ENCODE measurements around the gene KIAA0513.

Gene KIAA0513

GRCh38 chr16:85077039-85077438 lies 49.4 kb downstream of the KIAA0513 start:
- Mint-ChIP-seq H3K4me3 (no peak overlapping the region), H3K4me1 (ENCODE audit: low read depth) (no peaks in the 10 kb centered on the region), H3K36me3 (ENCODE audit: low read depth) (peaks cover 4% of the 10 kb centered on the region), H3K27ac (no peak overlapping the region), H3K9me3 (no peaks in the 10 kb centered on the region), H3K27me3 (no peaks in the 10 kb centered on the region)

GRCh38 chr16:85077576-85078125 lies 50.1 kb downstream of the KIAA0513 start:
- H3K4me1 Mint-ChIP-seq (ENCODE audit: low read depth) = peaks cover 4% of the 10 kb centered on the region
- no peak overlapping the region for H3K4me3 Mint-ChIP-seq
- no peak overlapping the region for H3K27ac Mint-ChIP-seq
- H3K27me3 Mint-ChIP-seq = no peaks in the 10 kb centered on the region
- H3K9me3 Mint-ChIP-seq = no peaks in the 10 kb centered on the region
- H3K36me3 Mint-ChIP-seq (ENCODE audit: low read depth) = peaks cover 4% of the 10 kb centered on the region

GRCh38 chr16:85078226-85078625 lies 50.6 kb downstream of the KIAA0513 start:
- Mint-ChIP-seq H3K9me3 (no peaks in the 10 kb centered on the region), H3K36me3 (ENCODE audit: low read depth) (no peaks in the 10 kb centered on the region), H3K4me1 (ENCODE audit: low read depth) (peaks cover 8% of the 10 kb centered on the region), H3K27me3 (no peaks in the 10 kb centered on the region), H3K4me3 (no peak overlapping the region), H3K27ac (no peak overlapping the region)

GRCh38 chr16:85078952-85079351 lies 51.4 kb downstream of the KIAA0513 start:
- Mint-ChIP-seq H3K27me3 (no peaks in the 10 kb centered on the region), H3K27ac (no peak overlapping the region), H3K9me3 (no peaks in the 10 kb centered on the region), H3K36me3 (ENCODE audit: low read depth) (no peaks in the 10 kb centered on the region), H3K4me1 (ENCODE audit: low read depth) (peaks cover 13% of the 10 kb centered on the region), H3K4me3 (no peak overlapping the region)

- Mint-ChIP-seq H3K9me3 (no peaks in the 10 kb centered on the region), H3K4me3 (no peak overlapping the region), H3K36me3 (ENCODE audit: low read depth) (no peaks in the 10 kb centered on the region), H3K27me3 (no peaks in the 10 kb centered on the region), H3K27ac (no peak overlapping the region), H3K4me1 (ENCODE audit: low read depth) (peaks cover 13% of the 10 kb centered on the region)
Measured at GRCh38 chr16:85079785-85080570, 52.4 kb downstream of the KIAA0513 start.

GRCh38 chr16:85081038-85081437 lies 53.4 kb downstream of the KIAA0513 start:
- no peaks in the 10 kb centered on the region for H3K36me3 Mint-ChIP-seq (ENCODE audit: low read depth)
- H3K4me3 Mint-ChIP-seq = no peak overlapping the region
- H3K4me1 Mint-ChIP-seq (ENCODE audit: low read depth) = peaks cover 13% of the 10 kb centered on the region
- H3K9me3 Mint-ChIP-seq = no peaks in the 10 kb centered on the region
- H3K27me3 Mint-ChIP-seq = no peaks in the 10 kb centered on the region
- H3K27ac Mint-ChIP-seq = no peak overlapping the region

GRCh38 chr16:85081765-85082164 lies 54.2 kb downstream of the KIAA0513 start:
- no peaks in the 10 kb centered on the region for H3K36me3 Mint-ChIP-seq (ENCODE audit: low read depth)
- no peaks in the 10 kb centered on the region for H3K9me3 Mint-ChIP-seq
- no peaks in the 10 kb centered on the region for H3K27me3 Mint-ChIP-seq
- peaks cover 16% of the 10 kb centered on the region for H3K4me1 Mint-ChIP-seq (ENCODE audit: low read depth)
- H3K4me3 Mint-ChIP-seq = no peak overlapping the region
- no peak overlapping the region for H3K27ac Mint-ChIP-seq

GRCh38 chr16:85082173-85083050 lies 54.8 kb downstream of the KIAA0513 start:
- H3K36me3 Mint-ChIP-seq (ENCODE audit: low read depth) = no peaks in the 10 kb centered on the region
- peaks cover 18% of the 10 kb centered on the region for H3K4me1 Mint-ChIP-seq (ENCODE audit: low read depth)
- no peak overlapping the region for H3K4me3 Mint-ChIP-seq
- no peaks in the 10 kb centered on the region for H3K9me3 Mint-ChIP-seq
- H3K27me3 Mint-ChIP-seq = no peaks in the 10 kb centered on the region
- H3K27ac Mint-ChIP-seq = no peak overlapping the region

- no peak overlapping the region for H3K4me3 Mint-ChIP-seq
- H3K9me3 Mint-ChIP-seq = no peaks in the 10 kb centered on the region
- H3K27ac Mint-ChIP-seq = no peak overlapping the region
- H3K36me3 Mint-ChIP-seq (ENCODE audit: low read depth) = no peaks in the 10 kb centered on the region
- H3K27me3 Mint-ChIP-seq = no peaks in the 10 kb centered on the region
- peaks cover 18% of the 10 kb centered on the region for H3K4me1 Mint-ChIP-seq (ENCODE audit: low read depth)
Measured at GRCh38 chr16:85083051-85083639, 55.5 kb downstream of the KIAA0513 start.

GRCh38 chr16:85084841-85085510 lies 57.4 kb downstream of the KIAA0513 start:
- Mint-ChIP-seq H3K27ac (no peak overlapping the region), H3K4me3 (no peak overlapping the region), H3K9me3 (no peaks in the 10 kb centered on the region), H3K4me1 (ENCODE audit: low read depth) (peaks cover 18% of the 10 kb centered on the region), H3K36me3 (ENCODE audit: low read depth) (no peaks in the 10 kb centered on the region), H3K27me3 (no peaks in the 10 kb centered on the region)

GRCh38 chr16:85085721-85086120 lies 58.1 kb downstream of the KIAA0513 start:
- H3K27me3 Mint-ChIP-seq = no peaks in the 10 kb centered on the region
- no peak overlapping the region for H3K27ac Mint-ChIP-seq
- peaks cover 18% of the 10 kb centered on the region for H3K4me1 Mint-ChIP-seq (ENCODE audit: low read depth)

GRCh38 chr16:85086347-85087291 lies 59.0 kb downstream of the KIAA0513 start:
- Mint-ChIP-seq H3K4me1 (ENCODE audit: low read depth) (peaks cover 18% of the 10 kb centered on the region), H3K4me3 (no peak overlapping the region), H3K36me3 (ENCODE audit: low read depth) (no peaks in the 10 kb centered on the region), H3K27me3 (no peaks in the 10 kb centered on the region), H3K27ac (no peak overlapping the region), H3K9me3 (no peaks in the 10 kb centered on the region)

More at GRCh38 chr16:85085721-85086120, 58.1 kb downstream of the KIAA0513 start:
- Mint-ChIP-seq H3K9me3 (no peaks in the 10 kb centered on the region), H3K36me3 (ENCODE audit: low read depth) (no peaks in the 10 kb centered on the region), H3K4me3 (no peak overlapping the region)

GRCh38 chr16:85087899-85088569 lies 60.4 kb downstream of the KIAA0513 start:
- no peaks in the 10 kb centered on the region for H3K27me3 Mint-ChIP-seq
- H3K9me3 Mint-ChIP-seq = no peaks in the 10 kb centered on the region
- peaks cover 12% of the 10 kb centered on the region for H3K4me1 Mint-ChIP-seq (ENCODE audit: low read depth)
- no peak overlapping the region for H3K4me3 Mint-ChIP-seq
- H3K36me3 Mint-ChIP-seq (ENCODE audit: low read depth) = no peaks in the 10 kb centered on the region
- no peak overlapping the region for H3K27ac Mint-ChIP-seq

Data from stimulated activated naive CD8-positive, alpha-beta T cell treated with anti-CD3 and anti-CD28 coated beads, Interleukin-15, Interleukin-2, amounts not matched to agents 100 ng/mL and 50 ng/mL, for 24 hours (primary cell).